Cardiac fibroblast (primary cell): ENCODE measurements around the gene CRTAC1.

Source experiments
- DNase-seq, 2 donors: peaks; one replicate each; pipeline versions ENCODE4 v3.0.0 to v3.0.0-alpha.2; 2010; ENCODE audit warnings: low read depth in 2 of 2
- H3K4me3 ChIP-seq, 2 donors: replicated peaks in 1 of 2; 1 replicate in 1 of 2; 2 replicates in 1 of 2; pipeline ENCODE4 v1.5.1; 2011; ENCODE audit warnings: low read depth in 2 of 2, low read length in 2 of 2, mild to moderate bottlenecking in 2 of 2, moderate library complexity in 1 of 2
- TF ChIP-seq, protein P1 (sequence below): IDR thresholded peaks from one replicate; pipeline ENCODE4 v1.5.1; 2011; ENCODE audit warnings: low read depth, mild to moderate bottlenecking, low read length, inconsistent platforms

The CRTAC1 gene

DNA sequence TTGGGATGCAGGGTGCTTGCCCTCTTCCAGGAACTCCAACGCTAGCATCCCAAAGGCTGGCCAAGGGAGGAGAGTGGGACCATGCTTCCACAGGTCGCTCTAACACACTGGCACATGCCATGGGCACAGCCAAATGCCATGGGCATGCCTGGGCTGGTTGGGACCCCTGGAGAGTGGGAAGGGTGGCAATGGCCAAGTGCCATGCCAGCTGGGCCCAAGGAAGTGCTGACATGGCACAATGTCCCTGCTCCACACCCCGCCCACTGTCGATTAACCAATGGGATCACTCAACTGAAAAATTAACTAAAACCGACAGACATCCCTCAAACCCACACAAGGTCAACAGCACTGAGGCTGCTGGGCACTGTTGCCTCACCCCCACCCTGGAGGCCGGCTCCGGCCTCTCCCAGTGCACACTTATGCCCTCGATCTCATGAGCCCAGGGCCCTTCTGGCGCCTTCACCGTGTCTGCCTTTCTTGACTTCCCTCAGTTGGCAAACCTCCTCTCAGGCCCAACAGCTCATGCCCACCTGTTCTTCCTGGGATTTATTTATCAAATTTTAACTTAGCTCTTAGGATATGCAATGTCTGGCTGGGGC lies 97.4 kb downstream of the CRTAC1 start:
- TF ChIP-seq, protein P1, sequence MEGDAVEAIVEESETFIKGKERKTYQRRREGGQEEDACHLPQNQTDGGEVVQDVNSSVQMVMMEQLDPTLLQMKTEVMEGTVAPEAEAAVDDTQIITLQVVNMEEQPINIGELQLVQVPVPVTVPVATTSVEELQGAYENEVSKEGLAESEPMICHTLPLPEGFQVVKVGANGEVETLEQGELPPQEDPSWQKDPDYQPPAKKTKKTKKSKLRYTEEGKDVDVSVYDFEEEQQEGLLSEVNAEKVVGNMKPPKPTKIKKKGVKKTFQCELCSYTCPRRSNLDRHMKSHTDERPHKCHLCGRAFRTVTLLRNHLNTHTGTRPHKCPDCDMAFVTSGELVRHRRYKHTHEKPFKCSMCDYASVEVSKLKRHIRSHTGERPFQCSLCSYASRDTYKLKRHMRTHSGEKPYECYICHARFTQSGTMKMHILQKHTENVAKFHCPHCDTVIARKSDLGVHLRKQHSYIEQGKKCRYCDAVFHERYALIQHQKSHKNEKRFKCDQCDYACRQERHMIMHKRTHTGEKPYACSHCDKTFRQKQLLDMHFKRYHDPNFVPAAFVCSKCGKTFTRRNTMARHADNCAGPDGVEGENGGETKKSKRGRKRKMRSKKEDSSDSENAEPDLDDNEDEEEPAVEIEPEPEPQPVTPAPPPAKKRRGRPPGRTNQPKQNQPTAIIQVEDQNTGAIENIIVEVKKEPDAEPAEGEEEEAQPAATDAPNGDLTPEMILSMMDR: no peak
- no peak for DNase-seq
- H3K4me3 ChIP-seq: no peak overlapping the region

DNA sequence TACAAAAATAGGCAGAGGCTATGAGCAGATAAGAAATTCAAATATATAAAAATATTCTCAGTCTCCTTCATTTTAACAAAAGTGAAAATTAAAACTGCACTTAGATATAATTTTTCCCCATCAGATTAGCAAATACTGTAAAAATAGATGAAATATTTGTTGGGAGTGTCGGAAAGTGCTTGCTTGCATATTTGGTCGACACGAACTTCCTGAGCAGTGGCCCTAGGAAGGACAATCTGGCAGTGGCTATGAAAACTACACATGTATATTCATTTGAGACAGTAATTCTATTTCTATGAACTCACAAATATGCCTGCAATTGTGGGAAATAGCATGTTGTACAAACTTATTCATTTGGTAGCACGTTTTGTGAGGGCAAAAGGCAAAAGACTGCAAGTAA lies 99.4 kb downstream of the CRTAC1 start:
- no peak for DNase-seq
- no peak overlapping the region for H3K4me3 ChIP-seq
- TF ChIP-seq, protein P1: no peak

DNA sequence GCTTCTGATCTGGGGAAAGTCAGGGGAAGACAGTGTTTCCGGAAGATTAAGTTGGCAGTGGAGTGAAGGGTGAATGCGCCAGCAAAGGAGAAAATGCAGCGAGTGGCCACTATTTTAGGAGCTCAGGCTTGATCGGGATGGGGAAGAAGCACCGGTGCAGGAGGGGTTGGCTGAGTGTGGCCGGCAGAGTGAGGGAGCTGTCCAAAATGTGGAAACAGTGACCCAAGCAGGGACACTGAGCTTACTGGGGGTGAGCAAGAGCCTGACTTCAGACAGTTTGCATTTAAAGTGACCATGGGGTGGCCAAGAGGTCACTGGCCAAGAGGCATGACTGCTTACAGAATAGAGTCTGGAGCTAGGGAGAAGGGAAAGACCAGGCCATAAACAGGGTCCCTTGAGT lies 101.5 kb downstream of the CRTAC1 start:
- no peak for DNase-seq
- no peak overlapping the region for H3K4me3 ChIP-seq
- TF ChIP-seq, protein P1: no peak

DNA sequence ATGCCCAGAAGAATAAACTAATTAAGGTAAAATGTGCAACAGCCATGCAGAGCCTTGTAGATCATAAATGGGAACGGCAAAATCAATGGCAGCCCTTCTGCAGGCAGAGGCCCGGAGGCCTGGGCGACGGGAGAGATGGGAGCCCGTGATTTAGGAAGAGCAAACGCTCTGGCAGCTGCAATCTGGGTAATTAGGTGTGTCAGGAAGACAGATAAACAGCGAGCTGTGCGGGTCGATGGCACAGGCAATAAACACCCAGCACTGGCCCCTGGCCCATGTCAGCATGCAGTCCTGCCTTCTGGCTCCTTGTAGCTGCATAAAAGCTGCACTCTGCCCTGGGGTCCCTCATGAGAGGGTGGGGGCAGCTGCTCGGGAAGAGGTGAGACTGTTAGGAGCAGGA lies 102.8 kb downstream of the CRTAC1 start:
- TF ChIP-seq, protein P1: no peak
- DNase-seq: no peak
- H3K4me3 ChIP-seq: no peak overlapping the region

DNA sequence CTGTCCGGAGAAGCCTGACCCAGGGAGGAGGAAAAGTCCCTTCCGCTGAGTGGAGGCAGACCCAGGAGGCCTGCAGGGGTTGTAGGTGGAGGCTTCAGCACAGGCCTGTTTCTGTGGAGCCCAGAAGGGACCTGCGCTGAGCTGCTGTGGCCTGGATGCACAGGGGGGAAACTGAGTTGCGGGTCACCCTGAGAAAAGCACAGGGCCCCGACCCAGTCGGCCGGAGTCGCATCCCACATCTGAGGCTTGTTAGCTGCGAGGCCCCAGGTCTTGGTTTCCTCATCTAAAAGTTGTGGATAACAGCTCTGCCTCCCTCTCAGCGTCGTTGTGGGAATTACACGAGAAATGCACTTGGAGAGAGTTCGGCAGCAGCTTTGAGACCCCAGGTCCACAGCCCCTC lies 104.4 kb downstream of the CRTAC1 start:
- DNase-seq: no peak
- TF ChIP-seq, protein P1: no peak

DNA sequence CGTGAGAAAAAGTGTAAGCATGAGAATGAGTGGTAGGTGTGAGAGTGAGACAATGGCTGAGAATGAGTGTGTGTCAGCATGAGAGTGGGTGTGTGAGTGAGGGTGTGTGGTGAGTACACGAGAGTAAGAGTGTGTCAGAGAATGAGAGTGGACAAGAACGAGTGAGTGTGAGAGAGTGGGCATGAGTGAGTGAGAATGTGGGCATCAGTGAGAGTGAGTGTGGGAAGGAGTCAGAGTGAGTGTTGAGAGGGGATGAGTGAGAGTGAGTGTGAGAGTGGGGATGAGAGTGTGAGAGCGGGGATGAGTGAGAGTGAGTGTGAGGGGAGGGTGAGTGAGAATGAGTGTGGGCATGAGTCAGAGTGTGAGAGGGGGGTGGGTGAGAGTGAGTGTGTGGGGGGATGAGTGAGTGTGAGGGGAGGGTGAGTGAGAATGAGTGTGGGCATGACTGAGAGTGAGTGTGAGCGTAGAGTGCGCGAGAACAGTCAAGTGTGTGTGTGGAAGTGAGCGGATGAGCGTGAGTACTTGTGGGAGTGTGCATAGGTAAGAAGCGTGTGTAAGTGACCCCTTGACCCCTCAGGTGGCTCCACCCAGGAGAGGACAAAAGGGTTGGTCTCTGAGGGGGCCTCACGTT lies 105.0 kb downstream of the CRTAC1 start:
- DNase-seq: no peak
- TF ChIP-seq, protein P1: no peak

More for the DNA sequence above, 104.4 kb downstream of the CRTAC1 start:
- H3K4me3 ChIP-seq: no peak overlapping the region

More for the DNA sequence above, 105.0 kb downstream of the CRTAC1 start:
- no peak overlapping the region for H3K4me3 ChIP-seq
